Activated CD4-positive, alpha-beta T cell treated with anti-CD3 and anti-CD28 coated beads, Interleukin-2, amount 10 ng/mL, durations not matched to agents 24 days and 14 days (primary cell): ENCODE data around the gene SLC38A2. TPM values are rescaled to one million over a fixed set of nuclear protein-coding genes. Genes with fewer than 3 reads are reported as not detected.

Source experiments
- DNase-seq: peaks from one replicate; pipeline ENCODE4 v3.0.0; 2022
- H3K27ac Mint-ChIP-seq: one replicate; pipeline ENCODE4 v1.8.0; 2022; ENCODE audit warnings: mild to moderate bottlenecking, mixed read lengths
- H3K27me3 Mint-ChIP-seq: one replicate; pipeline ENCODE4 v1.8.0; 2022; ENCODE audit warnings: mixed read lengths
- H3K36me3 Mint-ChIP-seq: one replicate; pipeline ENCODE4 v1.8.0; 2022; ENCODE audit warnings: low read depth, mild to moderate bottlenecking, mixed read lengths
- H3K4me1 Mint-ChIP-seq: one replicate; pipeline ENCODE4 v1.8.0; 2021; ENCODE audit warnings: mixed read lengths
- H3K4me3 Mint-ChIP-seq: one replicate; pipeline ENCODE4 v1.8.0; 2022; ENCODE audit warnings: mild to moderate bottlenecking, moderate library complexity, mixed read lengths
- H3K9me3 Mint-ChIP-seq: one replicate; pipeline ENCODE4 v1.8.0; 2021; ENCODE audit warnings: mixed read lengths
- intact Hi-C: fragments of 100-400 bp; cut with micrococcal nuclease; formaldehyde crosslinking; loops from one replicate; pipeline ENCODE4 v1.15.1; 2023
- total RNA-seq: library from RNA; stranded (reverse); gene quantifications from 2 replicates; pipeline ENCODE4 v1.2.3, GENCODE V29; 2022

Gene SLC38A2
- total RNA-seq, 1 donor from 2014 or later = 158 TPM

DNA sequence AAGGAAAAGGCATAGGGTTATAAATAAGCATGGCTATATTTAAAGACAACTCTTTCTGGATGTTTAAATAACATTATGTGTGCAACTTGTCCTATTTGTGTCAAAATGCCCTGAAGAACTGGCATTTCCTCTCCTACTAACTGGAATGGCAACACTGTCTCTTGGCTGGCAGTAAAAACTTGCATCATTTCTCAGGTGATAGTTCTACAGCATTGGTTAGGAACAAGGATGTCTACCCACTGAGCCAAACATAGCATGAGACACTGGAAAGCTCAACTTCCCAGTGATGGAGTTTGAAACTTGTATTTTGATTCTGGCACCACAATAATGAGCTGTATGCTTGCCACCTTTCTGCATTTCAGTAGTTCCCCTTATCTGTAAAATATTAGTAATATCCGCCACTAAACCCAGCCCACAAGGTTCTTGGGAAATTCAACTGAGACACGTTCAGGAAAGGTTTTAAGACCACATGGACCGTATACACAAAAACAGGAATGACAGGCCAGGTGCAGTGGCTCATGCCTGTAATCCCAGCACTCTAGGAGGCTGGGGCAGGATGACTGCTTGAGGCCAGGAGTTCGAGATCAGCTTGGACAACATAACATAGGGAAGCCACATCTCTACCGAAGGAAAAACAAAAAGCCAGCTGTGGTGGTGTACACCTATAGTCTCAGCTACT is 5.1 kb downstream of the SLC38A2 start:
- Mint-ChIP-seq H3K27me3 (peaks cover 3% of the 10 kb centered on the region), H3K4me3 (peak overlapping the region; percentile 86), H3K27ac (peak overlapping the region; percentile 73), H3K4me1 (peaks cover 66% of the 10 kb centered on the region), H3K36me3 (peaks cover 86% of the 10 kb centered on the region), H3K9me3 (no peaks in the 10 kb centered on the region)
- intact Hi-C loops = no loop called here
- no peak for DNase-seq

DNA sequence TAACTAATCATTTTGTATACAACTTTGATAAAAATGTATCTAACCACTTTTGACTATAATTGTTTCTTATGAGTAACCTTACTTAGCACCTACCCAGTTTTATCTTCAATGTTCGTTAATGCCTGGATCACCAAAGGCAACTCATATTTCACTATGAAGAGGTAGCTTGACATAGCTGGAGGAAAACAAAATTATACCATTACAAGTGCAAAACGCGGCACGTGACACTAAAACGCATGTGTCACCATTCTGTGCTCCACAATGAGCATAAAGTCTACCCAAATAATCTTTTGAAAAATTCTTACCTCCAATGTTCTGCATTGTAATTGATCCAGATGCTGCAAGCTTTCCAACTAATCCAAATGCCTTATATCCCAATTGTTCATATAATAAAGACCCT is 5.8 kb downstream of the SLC38A2 start:
- H3K27ac Mint-ChIP-seq = no peak overlapping the region
- no peaks in the 10 kb centered on the region for H3K9me3 Mint-ChIP-seq
- peaks cover 90% of the 10 kb centered on the region for H3K36me3 Mint-ChIP-seq
- intact Hi-C loops = no loop called here
- peaks cover 3% of the 10 kb centered on the region for H3K27me3 Mint-ChIP-seq
- H3K4me3 Mint-ChIP-seq = peak overlapping the region; percentile 86
- H3K4me1 Mint-ChIP-seq = peaks cover 72% of the 10 kb centered on the region
- DNase-seq = no peak

DNA sequence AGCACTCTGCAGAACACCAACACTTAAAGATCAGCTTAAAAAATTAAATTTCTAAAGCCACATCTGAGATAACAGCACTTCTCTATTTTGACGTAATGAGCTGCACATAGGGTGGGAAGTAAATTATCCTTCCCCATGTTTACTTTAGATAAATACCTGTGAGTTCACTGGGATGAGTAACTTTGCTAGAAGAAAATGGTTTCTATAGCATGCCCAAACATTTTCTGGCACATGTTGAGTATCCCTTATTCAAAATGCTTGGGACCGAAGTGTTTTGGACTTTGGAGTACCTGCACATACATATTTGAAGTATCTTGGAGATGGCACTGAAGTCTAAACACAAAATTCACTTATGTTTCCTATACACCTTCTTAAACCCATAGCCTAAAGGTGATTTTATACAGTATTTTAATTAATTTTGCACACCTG is 6.6 kb downstream of the SLC38A2 start:
- intact Hi-C loops = no loop called here
- no peaks in the 10 kb centered on the region for H3K9me3 Mint-ChIP-seq
- H3K4me3 Mint-ChIP-seq = peak overlapping the region; percentile 12
- no peak for DNase-seq
- peaks cover 89% of the 10 kb centered on the region for H3K36me3 Mint-ChIP-seq
- H3K27ac Mint-ChIP-seq = no peak overlapping the region
- H3K27me3 Mint-ChIP-seq = no peaks in the 10 kb centered on the region
- peaks cover 73% of the 10 kb centered on the region for H3K4me1 Mint-ChIP-seq

DNA sequence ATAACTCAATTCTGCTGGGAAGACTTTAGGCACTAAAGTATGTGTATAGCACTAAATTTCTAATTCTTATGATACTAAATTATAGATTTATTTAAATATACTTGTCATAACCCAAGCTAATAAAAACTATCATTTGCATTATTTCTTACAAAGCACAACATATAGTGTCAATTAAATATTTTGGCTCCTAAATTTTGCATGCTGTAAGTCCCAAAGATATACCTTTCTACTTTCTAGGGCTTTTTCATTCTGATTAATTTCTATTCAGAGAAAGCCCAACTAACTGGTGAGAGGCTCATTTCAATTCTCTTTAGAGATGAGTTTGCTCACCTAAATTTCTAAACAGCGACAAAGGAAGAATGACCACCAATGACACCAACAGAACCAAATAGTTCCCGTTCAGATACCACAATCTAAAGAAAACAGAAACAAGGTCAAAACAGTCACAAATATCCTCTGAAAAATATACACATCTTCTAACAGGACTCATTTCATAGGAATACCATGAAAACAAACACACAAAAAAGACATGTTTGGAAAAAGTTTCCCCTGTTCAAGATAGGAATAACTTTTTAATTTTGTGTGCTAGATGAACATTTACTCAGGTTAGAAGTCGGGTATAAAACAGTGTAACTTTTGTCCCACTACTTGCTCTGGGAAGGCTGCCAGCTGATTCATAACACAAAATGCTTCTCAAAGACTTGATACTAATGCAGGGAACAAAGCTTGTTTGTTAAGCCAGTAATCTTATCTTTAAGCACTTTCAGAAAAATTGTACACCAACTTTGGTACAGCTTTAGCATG is 7.6 kb downstream of the SLC38A2 start:
- Mint-ChIP-seq H3K27ac (peak overlapping the region; percentile 76), H3K4me1 (peaks cover 72% of the 10 kb centered on the region), H3K36me3 (peaks cover 87% of the 10 kb centered on the region), H3K4me3 (no peak overlapping the region), H3K9me3 (no peaks in the 10 kb centered on the region), H3K27me3 (no peaks in the 10 kb centered on the region)
- DNase-seq = no peak
- intact Hi-C loops = no loop called here

GRCh38 chr12:46364300-46364696 is 8.3 kb downstream of the SLC38A2 start:
- Mint-ChIP-seq H3K9me3 (no peaks in the 10 kb centered on the region), H3K4me3 (no peak overlapping the region), H3K4me1 (peaks cover 67% of the 10 kb centered on the region), H3K27me3 (no peaks in the 10 kb centered on the region), H3K36me3 (peaks cover 87% of the 10 kb centered on the region), H3K27ac (no peak overlapping the region)
- DNase-seq = no peak
- intact Hi-C loops = no loop called here

DNA sequence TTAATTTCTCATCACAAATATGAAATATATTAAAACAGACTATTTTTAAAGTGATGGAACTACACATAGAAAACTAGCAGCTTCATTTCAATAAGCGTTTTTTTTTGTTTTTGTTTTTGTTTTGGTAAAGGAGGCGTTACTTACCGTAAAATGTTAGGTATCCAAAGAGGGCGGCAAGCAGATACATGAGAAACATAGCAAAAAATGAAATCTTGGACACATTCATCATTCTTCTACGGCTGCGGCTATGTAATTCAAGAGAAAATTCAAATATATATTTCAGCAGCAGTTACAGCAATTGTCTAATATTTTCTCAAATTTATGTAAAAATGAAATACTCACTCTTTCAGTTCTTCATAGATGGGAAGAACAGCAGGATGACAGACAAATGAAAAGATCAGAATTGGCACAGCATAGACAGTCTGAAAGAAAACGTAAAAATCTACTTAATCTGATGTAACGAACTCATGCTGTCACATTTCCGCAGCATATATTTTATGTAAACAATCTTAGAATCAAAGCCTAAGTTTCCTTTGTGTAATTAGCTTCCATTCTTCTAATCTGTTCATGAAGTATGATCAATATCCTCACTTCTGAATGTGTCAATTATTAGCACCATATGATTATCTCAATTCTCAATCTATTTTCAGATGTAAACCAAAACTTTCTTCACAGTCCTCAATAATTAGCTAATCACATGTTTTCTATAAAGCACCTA is 8.8 kb downstream of the SLC38A2 start:
- no peaks in the 10 kb centered on the region for H3K27me3 Mint-ChIP-seq
- H3K4me1 Mint-ChIP-seq = peaks cover 62% of the 10 kb centered on the region
- no peak for DNase-seq
- intact Hi-C loops = no loop called here
- peaks cover 87% of the 10 kb centered on the region for H3K36me3 Mint-ChIP-seq
- H3K27ac Mint-ChIP-seq = no peak overlapping the region
- H3K9me3 Mint-ChIP-seq = no peaks in the 10 kb centered on the region
- no peak overlapping the region for H3K4me3 Mint-ChIP-seq

- H3K4me1 Mint-ChIP-seq = peaks cover 58% of the 10 kb centered on the region
- no peak overlapping the region for H3K4me3 Mint-ChIP-seq
- H3K27me3 Mint-ChIP-seq = no peaks in the 10 kb centered on the region
- DNase-seq = no peak
- intact Hi-C loops = no loop called here
- no peak overlapping the region for H3K27ac Mint-ChIP-seq
- peaks cover 82% of the 10 kb centered on the region for H3K36me3 Mint-ChIP-seq
- no peaks in the 10 kb centered on the region for H3K9me3 Mint-ChIP-seq
Observed at GRCh38 chr12:46362895-46363581, 9.5 kb downstream of the SLC38A2 start.

GRCh38 chr12:46361667-46362034 is 10.9 kb downstream of the SLC38A2 start:
- intact Hi-C loops = loop anchor here (1.0 kb wide), 1 partner anchor 8 kb away; no protein-coding TSS in a partner anchor
- peak overlapping the region; percentile 55 for H3K27ac Mint-ChIP-seq

GRCh38 chr12:46360908-46361666 is 11.5 kb downstream of the SLC38A2 start:
- H3K27ac Mint-ChIP-seq = peak overlapping the region; percentile 88
- H3K4me3 Mint-ChIP-seq = peak overlapping the region; percentile 24
- H3K9me3 Mint-ChIP-seq = no peaks in the 10 kb centered on the region
- peaks cover 44% of the 10 kb centered on the region for H3K4me1 Mint-ChIP-seq
- peaks cover 67% of the 10 kb centered on the region for H3K36me3 Mint-ChIP-seq
- no peak for DNase-seq
- intact Hi-C loops = loop anchor here (1.0 kb wide), 1 partner anchor 8 kb away; no protein-coding TSS in a partner anchor
- no peaks in the 10 kb centered on the region for H3K27me3 Mint-ChIP-seq

More at GRCh38 chr12:46361667-46362034, 10.9 kb downstream of the SLC38A2 start:
- peak overlapping the region; percentile 31 for H3K4me3 Mint-ChIP-seq
- no peak for DNase-seq
- H3K36me3 Mint-ChIP-seq = peaks cover 70% of the 10 kb centered on the region
- peaks cover 44% of the 10 kb centered on the region for H3K4me1 Mint-ChIP-seq
- no peaks in the 10 kb centered on the region for H3K27me3 Mint-ChIP-seq
- H3K9me3 Mint-ChIP-seq = no peaks in the 10 kb centered on the region

- intact Hi-C loops = no loop called here
- no peak overlapping the region for H3K4me3 Mint-ChIP-seq
- peaks cover 62% of the 10 kb centered on the region for H3K36me3 Mint-ChIP-seq
- H3K9me3 Mint-ChIP-seq = no peaks in the 10 kb centered on the region
- peak overlapping the region; percentile 88 for H3K27ac Mint-ChIP-seq
- no peaks in the 10 kb centered on the region for H3K27me3 Mint-ChIP-seq
- no peak for DNase-seq
- H3K4me1 Mint-ChIP-seq = peaks cover 40% of the 10 kb centered on the region
Observed at GRCh38 chr12:46360370-46360769, 12.2 kb downstream of the SLC38A2 start.

GRCh38 chr12:46359667-46360280 is 12.8 kb downstream of the SLC38A2 start:
- H3K4me3 Mint-ChIP-seq = no peak overlapping the region
- H3K27ac Mint-ChIP-seq = peak overlapping the region; percentile 2
- intact Hi-C loops = no loop called here
- H3K27me3 Mint-ChIP-seq = no peaks in the 10 kb centered on the region
- H3K9me3 Mint-ChIP-seq = no peaks in the 10 kb centered on the region
- DNase-seq = no peak
- peaks cover 35% of the 10 kb centered on the region for H3K4me1 Mint-ChIP-seq
- peaks cover 57% of the 10 kb centered on the region for H3K36me3 Mint-ChIP-seq

DNA sequence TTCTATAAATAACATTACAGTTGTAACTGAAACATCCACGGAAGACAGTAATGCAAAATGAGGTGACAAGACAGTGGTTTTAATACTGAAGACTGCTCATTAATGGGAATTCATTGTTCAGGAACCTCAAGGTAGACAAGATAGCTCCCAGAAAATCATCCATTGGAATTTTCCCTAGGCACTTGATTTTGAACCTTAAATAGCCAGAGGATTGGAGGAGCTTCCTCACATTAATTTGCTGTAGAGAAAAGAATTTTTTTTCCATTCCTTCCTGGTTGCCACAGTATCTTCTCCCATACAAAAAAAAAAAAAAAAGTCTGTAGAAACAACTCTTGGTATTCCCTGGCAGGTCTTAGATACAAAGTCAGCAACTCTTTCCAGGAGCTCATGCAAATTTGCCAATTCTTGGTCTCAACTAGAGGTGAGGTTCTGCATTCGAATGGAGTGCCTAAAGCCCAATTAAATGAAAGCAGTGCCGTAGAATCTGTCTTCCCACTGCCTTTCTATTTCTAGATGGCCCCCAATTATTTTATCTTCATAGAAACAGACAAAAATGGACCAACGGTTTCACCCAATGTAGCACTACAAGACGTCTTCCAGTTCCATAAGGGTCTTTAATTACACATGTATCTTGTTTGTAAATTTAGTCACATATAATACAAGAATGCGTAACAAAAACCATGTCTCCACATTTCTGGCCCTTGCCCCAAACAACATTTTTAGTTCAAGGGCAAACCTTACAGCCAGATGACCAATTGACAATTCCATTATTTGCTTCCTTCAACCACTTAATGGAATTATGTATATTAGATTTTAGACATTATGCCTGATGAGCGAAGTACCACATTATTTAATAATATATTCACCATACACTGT is 13.5 kb downstream of the SLC38A2 start:
- Mint-ChIP-seq H3K27ac (no peak overlapping the region), H3K36me3 (peaks cover 52% of the 10 kb centered on the region), H3K4me1 (peaks cover 37% of the 10 kb centered on the region), H3K27me3 (no peaks in the 10 kb centered on the region), H3K4me3 (no peak overlapping the region), H3K9me3 (no peaks in the 10 kb centered on the region)
- intact Hi-C loops = no loop called here
- no peak for DNase-seq
